Sigmoid colon (tissue), 7 donors: ENCODE measurements around the gene UBL4B. TPM values are rescaled to one million over a fixed set of nuclear protein-coding genes. Genes with fewer than 3 reads are reported as not detected.

Experiments used
- DNase-seq: peaks from one replicate; pipeline ENCODE4 v3.0.0-alpha.2; 2019
- H3K27ac ChIP-seq, 4 donors: fragments of 200-600 bp; sonication (generic); one replicate each; pipeline ENCODE4 v1.5.1; 2016 to 2019; ENCODE audit warnings: mild to moderate bottlenecking in 1 of 4
- H3K27me3 ChIP-seq, 3 donors: fragments of 200-600 bp; sonication (generic); one replicate each; pipeline ENCODE4 v1.5.1; 2019; ENCODE audit warnings: mild to moderate bottlenecking in 1 of 3
- H3K36me3 ChIP-seq, 4 donors: fragments of 200-600 bp; sonication (generic); one replicate each; pipeline ENCODE4 v1.5.1; 2016 to 2019
- H3K4me1 ChIP-seq, 4 donors: fragments of 200-600 bp; sonication (generic); one replicate each; pipeline ENCODE4 v1.5.1; 2017 to 2019
- H3K4me3 ChIP-seq, 4 donors: fragments of 200-600 bp; sonication (generic); one replicate each; pipeline ENCODE4 v1.5.1; 2017 to 2019; ENCODE audit warnings: mild to moderate bottlenecking in 2 of 4, moderate library complexity in 1 of 4
- H3K9me3 ChIP-seq, 4 donors: fragments of 200-600 bp in 3 of 4; sonication (generic) in 3 of 4; one replicate each; pipeline versions ENCODE4 v1.5.1 to v1.6.1; 2013 to 2019
- CTCF ChIP-seq, 4 experiments: fragments of 450-650 bp in 3 of 4; fragments of 200-600 bp in 1 of 4; IDR thresholded peaks; one replicate each; pipeline ENCODE4 v1.5.1; 2016 to 2019; ENCODE audit warnings: antibody characterized with exemption in 4 of 4, mild to moderate bottlenecking in 3 of 4, moderate library complexity in 2 of 4
- EP300 ChIP-seq, 4 donors: sonication (generic); formaldehyde crosslinking; IDR thresholded peaks; one replicate each; pipeline ENCODE4 v1.6.1; 2017; ENCODE audit warnings: antibody characterized with exemption in 4 of 4
- POLR2A ChIP-seq, 2 donors: fragments of 450-650 bp; IDR thresholded peaks; one replicate each; pipeline ENCODE4 v1.6.1; 2016; ENCODE audit warnings: antibody characterized with exemption in 2 of 2, mild to moderate bottlenecking in 2 of 2, moderate library complexity in 2 of 2
- POLR2AphosphoS5 ChIP-seq, 4 donors: sonication (generic); formaldehyde crosslinking; IDR thresholded peaks; one replicate each; pipeline ENCODE4 v1.6.1; 2017; ENCODE audit warnings: antibody characterized with exemption in 4 of 4
- WGBS, 2 donors: extraction: QIAGEN DNeasy Blood & Tissue Kit; methylation state at CpG; one replicate each; pipeline ENCODE4 v1.1.7; 2013; 5-methylcytosine and 5-hydroxymethylcytosine counted together
- intact Hi-C: fragments of 100-400 bp; cut with DNase I; formaldehyde crosslinking; loops from one replicate; pipeline ENCODE4 v1.15.1; 2023
- polyA plus RNA-seq, 3 donors: library from polyadenylated mRNA; stranded (reverse); fragments of 200-250 nt; gene quantifications; one replicate each; pipeline ENCODE4 v1.2.3, GENCODE V29; 2013
- total RNA-seq, 4 donors: library from RNA; depleted of rRNA; stranded (reverse); fragments of >200 nt; gene quantifications; one replicate each; pipeline ENCODE4 v1.1.0, GENCODE V29; 2016
- donor health status: healthy with polysubstance abuse.
- donor health status: Bipolar disorder and iron deficiency.
- donor health status: healthy.

The UBL4B gene
- total and polyA plus RNA-seq, 7 donors: 0.06 to 0.33 TPM; not detected in 5

- WGBS, 2 donors: 33 to 64% methylated on average over 11 of the region's 11 CpGs
- TF ChIP-seq CTCF (IDR thresholded peaks at IDR 0.05): no peak
- no peak for TF ChIP-seq EP300 (IDR thresholded peaks at IDR 0.05)
- TF ChIP-seq POLR2A (IDR thresholded peaks at IDR 0.05): no peak
- TF ChIP-seq POLR2AphosphoS5 (IDR thresholded peaks at IDR 0.05): no peak
Measured at GRCh38 chr1:110134050-110134595, 21.9 kb downstream of the UBL4B start.

GRCh38 chr1:110135246-110135645 is 23.0 kb downstream of the UBL4B start:
- H3K4me1 ChIP-seq: peaks cover 0 to 9% (median 1%) of the 10 kb centered on the region in 4 donors
- H3K4me3 ChIP-seq: no peak overlapping the region
- peaks cover 5 to 20% (median 10%) of the 10 kb centered on the region in 3 donors for H3K27me3 ChIP-seq
- DNase-seq: no peak
- H3K36me3 ChIP-seq: no peaks in the 10 kb centered on the region
- WGBS, 2 donors: 28 to 54% methylated on average over 4 of the region's 4 CpGs
- intact Hi-C loops: no loop called here
- H3K9me3 ChIP-seq: no peaks in the 10 kb centered on the region
- H3K27ac ChIP-seq: no peak overlapping the region
- TF ChIP-seq EP300 (IDR thresholded peaks at IDR 0.05) (no peak), POLR2A (IDR thresholded peaks at IDR 0.05) (no peak), POLR2AphosphoS5 (IDR thresholded peaks at IDR 0.05) (no peak), CTCF (IDR thresholded peaks at IDR 0.05) (no peak)

More at GRCh38 chr1:110134050-110134595, 21.9 kb downstream of the UBL4B start:
- Histone ChIP-seq H3K4me3 (no peak overlapping the region), H3K4me1 (peaks cover 0 to 16% (median 4%) of the 10 kb centered on the region in 4 donors), H3K27me3 (peaks cover 8 to 28% (median 21%) of the 10 kb centered on the region in 3 donors), H3K9me3 (no peaks in the 10 kb centered on the region), H3K36me3 (no peaks in the 10 kb centered on the region), H3K27ac (no peak overlapping the region)
- no peak for DNase-seq
- intact Hi-C loops: no loop called here

GRCh38 chr1:110135666-110136065 is 23.4 kb downstream of the UBL4B start:
- intact Hi-C loops: no loop called here

GRCh38 chr1:110136911-110137310 is 24.7 kb downstream of the UBL4B start:
- WGBS, 2 donors: 2 to 5% methylated on average over 7 of the region's 7 CpGs
- Histone ChIP-seq H3K27ac (no peak overlapping the region), H3K4me1 (peaks cover 0 to 6% (median 0%) of the 10 kb centered on the region in 4 donors), H3K27me3 (peaks cover 0 to 12% (median 0%) of the 10 kb centered on the region in 3 donors), H3K9me3 (no peaks in the 10 kb centered on the region), H3K36me3 (no peaks in the 10 kb centered on the region), H3K4me3 (no peak overlapping the region)
- DNase-seq: no peak
- TF ChIP-seq EP300 (IDR thresholded peaks at IDR 0.05) (no peak), POLR2A (IDR thresholded peaks at IDR 0.05) (no peak), CTCF (IDR thresholded peaks at IDR 0.05) (no peak), POLR2AphosphoS5 (IDR thresholded peaks at IDR 0.05) (no peak)
- intact Hi-C loops: no loop called here

More at GRCh38 chr1:110135666-110136065, 23.4 kb downstream of the UBL4B start:
- no peaks in the 10 kb centered on the region for H3K36me3 ChIP-seq
- WGBS, 2 donors: 64 to 81% methylated on average over 10 of the region's 10 CpGs
- no peak overlapping the region for H3K27ac ChIP-seq
- H3K9me3 ChIP-seq: no peaks in the 10 kb centered on the region
- TF ChIP-seq EP300 (IDR thresholded peaks at IDR 0.05) (no peak), CTCF (IDR thresholded peaks at IDR 0.05) (no peak), POLR2A (IDR thresholded peaks at IDR 0.05) (no peak), POLR2AphosphoS5 (IDR thresholded peaks at IDR 0.05) (no peak)
- H3K4me1 ChIP-seq: peaks cover 0 to 6% (median 0%) of the 10 kb centered on the region in 4 donors
- no peak for DNase-seq
- H3K27me3 ChIP-seq: peaks cover 1 to 16% (median 6%) of the 10 kb centered on the region in 3 donors
- no peak overlapping the region for H3K4me3 ChIP-seq

- DNase-seq: no peak
- intact Hi-C loops: no loop called here
- WGBS, 2 donors: 17 to 51% methylated on average over 3 of the region's 3 CpGs
- TF ChIP-seq POLR2AphosphoS5 (IDR thresholded peaks at IDR 0.05): no peak
- TF ChIP-seq EP300 (IDR thresholded peaks at IDR 0.05): no peak
- TF ChIP-seq POLR2A (IDR thresholded peaks at IDR 0.05): no peak
- TF ChIP-seq CTCF (IDR thresholded peaks at IDR 0.05): no peak
- Histone ChIP-seq H3K27me3 (peaks cover 0 to 18% (median 0%) of the 10 kb centered on the region in 3 donors), H3K36me3 (no peaks in the 10 kb centered on the region), H3K27ac (no peak overlapping the region), H3K4me3 (no peak overlapping the region), H3K9me3 (no peaks in the 10 kb centered on the region), H3K4me1 (no peaks in the 10 kb centered on the region)
Measured at GRCh38 chr1:110138956-110139355, 26.7 kb downstream of the UBL4B start.
